ENCODE results near the gene NME4.
"Not testable (repeated sequence)": the region's sequence is repeated elsewhere in the genome, so short reads cannot be mapped to it uniquely, and the experiment has no call there.

The NME4 gene

GRCh38 chr16:378113-378820 lies 18.7 kb upstream of the NME4 start:
- not testable (repeated sequence) for DNase-seq

- DNase-seq: no peak
Observed at GRCh38 chr16:378821-379182, 18.2 kb upstream of the NME4 start.

GRCh38 chr16:379183-379960 lies 17.6 kb upstream of the NME4 start:
- DNase-seq: peak; percentile 91

GRCh38 chr16:379961-380761 lies 16.8 kb upstream of the NME4 start:
- no peak for DNase-seq

GRCh38 chr16:380762-381011 lies 16.3 kb upstream of the NME4 start:
- DNase-seq: no peak

GRCh38 chr16:381012-381788 lies 15.8 kb upstream of the NME4 start:
- no peak for DNase-seq

GRCh38 chr16:381789-382717 lies 14.9 kb upstream of the NME4 start, which contains the start of gene PGAP6:
PGAP6 (minus strand) TSS chr16:381978; CDS start chr16:381821, 157 bp downstream.
- DNase-seq: no peak

GRCh38 chr16:383326-384051 lies 13.5 kb upstream of the NME4 start:
- DNase-seq: no peak

- DNase-seq: no peak
Observed at GRCh38 chr16:386641-387156, 10.3 kb upstream of the NME4 start.

GRCh38 chr16:387761-388666 lies 9.0 kb upstream of the NME4 start:
- DNase-seq: not testable (repeated sequence)

GRCh38 chr16:389352-389751 lies 7.6 kb upstream of the NME4 start:
- no peak for DNase-seq

- DNase-seq: peak; percentile 43
Observed at GRCh38 chr16:391885-392335, 5.1 kb upstream of the NME4 start.

GRCh38 chr16:392450-393030 lies 4.5 kb upstream of the NME4 start:
- DNase-seq: no peak

GRCh38 chr16:396199-396598 lies 800 bp upstream of the NME4 start:
- DNase-seq: no peak

- DNase-seq: no peak
Observed at GRCh38 chr16:396605-397004, 394 bp upstream of the NME4 start.

- DNase-seq: no peak
Observed at GRCh38 chr16:397736-398332, 835 bp downstream of the NME4 start.

GRCh38 chr16:398561-399339 lies 1.8 kb downstream of the NME4 start:
- no peak for DNase-seq
